Left hindlimb (tissue), 1 donor: ENCODE results near the gene PLXNC1.

ENCODE experiments used
- DNase-seq: peaks from one replicate; pipeline ENCODE4 v3.0.0-alpha.2; 2018

The PLXNC1 gene

DNA sequence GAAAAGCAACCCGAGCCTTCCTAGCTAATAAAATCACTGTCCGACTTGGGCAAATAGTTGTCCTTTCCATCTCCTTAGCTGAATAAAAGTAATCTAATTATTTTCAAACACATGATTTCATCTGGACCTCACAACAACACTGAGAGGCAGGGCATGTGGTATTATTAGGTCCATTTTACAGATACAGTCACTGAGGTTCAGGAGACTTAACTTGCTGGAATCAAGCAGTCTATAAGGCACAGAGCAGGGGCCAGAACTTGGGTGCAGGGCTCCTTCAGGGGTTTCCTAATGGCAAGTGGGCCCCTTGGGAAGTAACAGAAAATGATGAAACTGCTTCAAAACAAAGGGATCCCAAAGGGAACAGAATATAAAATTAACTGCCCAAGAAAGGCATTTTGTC is 15.5 kb downstream of the PLXNC1 start:
- no peak for DNase-seq

DNA sequence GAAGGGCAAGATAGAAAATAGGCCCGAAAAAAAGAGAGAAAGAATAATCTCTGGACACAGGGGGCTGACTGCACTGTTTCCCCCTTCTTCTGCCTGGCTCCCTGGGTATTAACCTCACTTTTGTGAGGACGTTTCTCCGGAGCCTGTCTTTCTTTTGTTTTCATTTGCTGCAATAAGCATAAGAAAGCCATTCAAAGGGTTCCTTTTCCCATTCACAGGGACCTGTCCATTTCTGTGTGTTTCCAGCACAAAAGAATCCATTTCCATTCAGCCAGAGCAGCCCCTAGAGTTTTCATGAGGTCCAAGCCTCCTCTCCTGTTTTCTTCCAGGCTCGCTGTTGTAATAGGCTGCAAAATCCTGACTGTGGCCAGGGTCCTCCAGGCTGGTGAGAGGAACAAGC is 16.8 kb downstream of the PLXNC1 start:
- DNase-seq: no peak

DNA sequence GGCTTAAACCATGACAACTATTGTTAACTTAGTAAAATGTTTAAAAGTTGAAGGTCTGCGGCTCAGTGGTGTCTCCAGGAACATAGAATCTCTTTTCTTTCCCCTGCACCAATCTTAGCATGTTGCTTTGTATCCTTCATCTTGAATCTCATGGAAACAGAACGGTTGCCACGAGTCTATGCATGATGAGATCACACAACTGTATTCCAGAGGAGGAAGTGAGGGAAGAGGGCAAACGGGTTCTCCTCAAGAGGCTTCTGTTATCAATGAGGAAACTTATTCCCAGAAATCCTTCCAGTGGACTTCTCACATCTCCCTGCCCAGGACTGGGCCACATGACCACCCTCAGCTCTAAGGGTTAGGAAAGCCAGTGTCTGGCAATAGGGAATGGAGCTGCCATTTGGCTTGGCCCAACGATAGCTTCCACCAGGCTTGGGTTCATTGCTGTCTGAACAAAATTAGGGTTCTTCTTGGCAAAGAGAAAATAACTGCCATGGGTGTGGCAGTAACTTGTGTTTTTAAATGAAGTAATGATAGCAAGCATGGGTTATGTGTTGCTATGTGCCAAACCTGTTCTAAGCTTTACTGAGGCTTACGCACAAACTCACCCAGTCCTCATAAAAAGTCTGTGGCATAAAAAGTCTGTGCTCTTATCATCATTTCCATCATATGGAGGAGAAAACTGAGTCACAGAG is 17.4 kb downstream of the PLXNC1 start:
- no peak for DNase-seq

DNA sequence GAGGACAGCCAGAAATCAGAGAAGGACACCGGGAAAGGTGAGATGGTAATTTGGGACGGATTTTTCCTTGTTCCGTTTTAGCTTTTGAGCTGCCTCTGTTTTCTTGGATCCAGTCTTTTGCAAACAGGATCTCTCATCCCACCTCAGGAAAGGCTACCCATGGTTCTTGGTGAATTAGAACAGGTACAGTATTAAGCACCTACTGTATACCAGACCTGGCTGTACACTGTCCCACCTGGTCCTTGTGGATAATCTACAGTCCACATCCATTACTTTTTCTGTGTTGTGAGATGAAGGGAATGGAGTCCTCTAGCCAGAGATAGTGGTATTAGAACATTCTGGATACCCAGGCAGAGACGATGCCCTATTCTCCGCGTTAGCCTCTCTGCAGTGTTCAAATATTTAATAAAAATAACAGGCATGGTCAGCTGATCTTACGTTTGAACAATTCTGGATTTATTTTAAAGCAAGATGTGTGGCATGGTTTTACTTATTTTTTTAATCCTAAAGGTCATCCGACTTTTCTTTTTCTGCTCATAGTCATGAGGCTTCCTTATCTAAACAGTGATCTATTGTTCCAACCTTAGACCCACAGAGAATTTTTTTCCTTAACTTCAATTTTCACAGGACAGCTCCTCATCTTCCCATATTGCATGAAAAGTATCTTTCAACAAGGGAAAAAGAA is 18.8 kb downstream of the PLXNC1 start:
- DNase-seq: no peak

DNA sequence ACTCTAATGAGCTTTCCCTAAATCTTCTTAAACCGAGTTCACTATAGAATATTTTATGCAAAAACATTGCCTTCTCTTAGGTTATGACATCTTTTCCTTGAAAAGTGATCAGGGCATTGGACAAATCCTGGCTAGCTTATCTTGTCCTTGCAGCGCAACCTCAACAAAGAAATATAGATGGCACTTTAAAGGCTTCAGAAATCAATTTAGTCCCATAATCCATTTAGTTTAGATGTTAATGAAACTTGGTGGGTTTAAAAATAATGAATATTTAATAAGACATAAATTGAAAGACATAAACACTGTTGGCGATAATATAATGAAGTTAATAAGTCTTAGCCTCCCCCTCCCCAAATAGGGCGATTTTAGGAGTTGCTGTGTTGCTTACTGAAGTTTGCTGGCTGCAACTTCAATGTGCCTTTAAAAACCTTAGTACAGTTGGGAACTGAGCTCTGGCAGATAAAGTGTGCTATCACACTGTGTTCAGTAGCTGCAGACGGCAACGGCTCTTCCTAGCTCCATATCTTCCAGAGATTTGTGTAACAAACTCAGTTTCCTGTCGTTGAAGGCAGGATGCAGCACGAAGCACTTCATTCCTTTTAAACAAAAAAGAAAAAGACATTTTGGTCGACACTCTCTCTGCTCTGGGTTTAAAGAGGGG is 19.5 kb downstream of the PLXNC1 start:
- DNase-seq: no peak

DNA sequence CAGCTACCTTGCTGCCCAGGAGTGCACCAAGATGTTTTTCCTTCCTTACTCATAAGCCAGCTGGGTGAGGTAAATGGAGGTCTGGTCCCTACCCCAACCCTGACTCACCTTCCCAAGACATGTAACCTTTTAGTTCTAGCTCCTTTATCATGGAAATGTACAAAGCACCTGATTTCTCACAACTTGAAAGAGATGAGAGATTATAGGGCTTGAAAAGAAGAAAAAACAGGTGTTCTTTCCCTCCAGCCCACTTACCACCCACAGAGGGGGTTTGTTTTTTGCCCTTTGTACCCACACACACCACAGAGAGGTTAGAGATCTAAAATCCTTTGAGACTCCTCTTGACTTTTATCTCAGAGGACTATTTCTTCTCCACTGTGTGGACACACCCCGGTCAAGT is 21.1 kb downstream of the PLXNC1 start:
- no peak for DNase-seq

DNA sequence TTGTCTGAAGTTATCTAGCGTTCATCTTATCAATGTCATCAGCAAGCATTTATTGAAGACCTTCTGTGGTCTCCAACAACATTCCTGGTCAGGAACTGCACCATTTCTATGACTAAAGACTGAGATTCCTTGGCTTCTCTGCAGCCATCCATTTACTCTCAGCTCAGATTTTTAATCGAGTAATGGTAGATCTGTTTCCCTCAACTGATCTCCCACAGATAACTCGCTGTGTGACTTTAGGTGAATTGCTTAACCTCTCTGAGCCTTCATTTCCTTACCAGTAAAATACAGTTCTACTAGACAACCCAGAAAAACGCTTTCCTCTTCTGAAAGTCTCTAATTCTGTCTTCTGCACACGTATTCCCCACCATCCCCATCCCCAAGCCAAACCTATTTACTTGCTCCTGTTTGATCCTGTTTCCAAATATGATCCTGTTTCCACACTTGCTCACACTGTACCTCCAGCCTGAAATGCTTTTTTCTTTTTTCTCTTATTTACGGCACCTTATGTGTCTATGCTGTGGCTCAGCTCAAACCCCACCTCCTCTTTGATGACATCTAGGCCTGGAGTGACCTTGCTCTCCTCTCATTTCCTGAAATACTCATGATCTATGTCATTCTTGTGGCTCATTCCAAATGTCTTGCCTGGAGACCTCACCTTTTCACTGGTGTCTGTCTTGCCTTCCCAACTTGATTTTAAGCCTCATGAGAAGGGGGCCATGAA is 21.8 kb downstream of the PLXNC1 start:
- DNase-seq: no peak

DNA sequence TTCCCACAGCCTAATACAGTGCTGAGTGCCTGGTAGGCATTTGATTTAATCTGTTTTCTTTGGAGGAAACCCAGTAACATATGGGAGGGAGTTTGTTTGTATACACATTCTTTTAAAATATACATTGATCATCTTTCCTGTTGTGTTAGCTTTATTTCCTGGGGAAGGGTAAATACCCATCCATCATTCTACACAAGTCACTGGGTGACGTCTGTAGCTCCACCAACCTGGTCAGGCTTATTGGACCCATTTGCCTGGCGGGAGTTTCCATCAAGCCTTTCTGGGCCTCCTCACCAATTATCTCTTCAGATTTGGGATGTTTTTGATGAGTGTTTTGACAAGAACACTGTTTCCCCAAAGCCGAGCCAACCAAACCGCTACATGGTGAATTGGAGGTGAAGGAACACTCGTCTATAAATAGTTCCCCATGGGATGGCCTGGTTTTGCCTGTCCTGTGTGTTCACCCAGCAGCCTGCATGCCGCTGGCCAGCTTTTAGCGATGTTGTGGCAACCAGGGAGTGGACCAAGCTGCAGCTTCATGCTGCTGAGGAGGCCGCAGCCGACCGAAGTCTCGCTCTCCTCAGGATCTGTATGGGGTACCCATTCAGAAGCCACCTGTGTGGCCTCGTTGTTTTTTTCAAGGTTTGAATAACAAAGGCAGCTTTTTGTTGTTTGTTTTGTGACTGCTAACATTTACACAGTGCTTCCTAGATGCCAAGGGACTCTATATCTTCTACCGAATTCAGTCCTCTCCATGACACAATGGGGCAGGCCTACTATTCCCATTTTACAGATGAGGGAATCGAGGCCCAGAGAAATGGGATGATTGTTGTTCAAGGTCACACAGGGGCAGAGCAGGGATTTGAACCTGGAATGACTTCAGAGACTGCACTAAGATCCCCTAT is 22.6 kb downstream of the PLXNC1 start:
- DNase-seq: no peak

DNA sequence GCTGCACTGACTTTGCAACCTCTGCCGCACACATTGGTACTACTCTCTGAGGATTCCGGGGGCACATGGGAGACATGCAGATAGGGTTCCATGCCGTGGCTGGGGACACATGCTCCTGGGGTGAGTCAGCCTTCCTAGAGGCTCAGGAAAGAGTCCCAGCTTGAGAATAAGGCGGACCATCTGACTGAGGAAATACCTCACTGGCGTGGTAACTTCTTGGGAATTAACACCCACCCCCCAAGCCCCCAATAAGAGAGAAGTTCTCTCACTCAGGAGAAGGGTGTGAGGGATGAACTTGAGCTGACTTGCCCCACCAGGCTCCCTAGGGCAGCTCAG is 23.2 kb downstream of the PLXNC1 start:
- DNase-seq: no peak

DNA sequence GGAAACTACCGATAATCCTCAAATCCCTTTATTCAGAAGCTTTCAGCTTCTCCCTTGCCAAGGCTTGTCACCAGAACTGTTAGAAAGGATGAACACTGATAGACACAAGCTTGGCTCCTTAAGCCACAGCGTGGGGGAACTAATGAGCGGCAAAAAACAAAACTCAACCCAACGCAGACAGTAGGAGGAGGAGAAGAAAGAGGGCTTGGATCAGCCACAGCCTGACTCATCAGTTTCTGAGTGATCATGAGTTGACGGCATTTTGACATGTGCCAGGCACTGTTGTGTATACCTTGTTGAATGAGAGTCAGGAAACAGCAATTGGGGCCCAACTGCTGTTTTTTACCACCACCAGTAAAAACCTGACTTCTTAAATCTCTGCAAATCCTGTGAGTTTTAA is 23.7 kb downstream of the PLXNC1 start:
- DNase-seq: no peak

DNA sequence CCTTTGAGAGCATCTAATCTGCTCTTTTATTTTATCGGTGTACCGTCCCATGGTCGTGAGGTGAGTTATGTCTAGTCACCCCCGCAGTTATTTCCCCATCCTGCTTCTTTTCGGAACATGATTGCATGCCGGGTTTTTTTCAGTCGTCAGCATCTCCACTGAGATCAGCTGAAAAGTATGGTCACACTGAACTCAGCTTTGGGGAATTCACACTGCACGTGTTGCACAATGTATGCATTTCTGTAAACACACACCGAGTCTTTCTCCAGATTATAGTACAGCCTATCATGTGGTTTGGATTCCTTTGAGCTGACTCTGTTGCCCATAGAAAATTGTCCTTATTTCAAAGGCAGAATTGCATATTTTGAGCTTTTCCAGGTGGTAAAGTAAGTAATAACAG is 24.6 kb downstream of the PLXNC1 start:
- DNase-seq: no peak

DNA sequence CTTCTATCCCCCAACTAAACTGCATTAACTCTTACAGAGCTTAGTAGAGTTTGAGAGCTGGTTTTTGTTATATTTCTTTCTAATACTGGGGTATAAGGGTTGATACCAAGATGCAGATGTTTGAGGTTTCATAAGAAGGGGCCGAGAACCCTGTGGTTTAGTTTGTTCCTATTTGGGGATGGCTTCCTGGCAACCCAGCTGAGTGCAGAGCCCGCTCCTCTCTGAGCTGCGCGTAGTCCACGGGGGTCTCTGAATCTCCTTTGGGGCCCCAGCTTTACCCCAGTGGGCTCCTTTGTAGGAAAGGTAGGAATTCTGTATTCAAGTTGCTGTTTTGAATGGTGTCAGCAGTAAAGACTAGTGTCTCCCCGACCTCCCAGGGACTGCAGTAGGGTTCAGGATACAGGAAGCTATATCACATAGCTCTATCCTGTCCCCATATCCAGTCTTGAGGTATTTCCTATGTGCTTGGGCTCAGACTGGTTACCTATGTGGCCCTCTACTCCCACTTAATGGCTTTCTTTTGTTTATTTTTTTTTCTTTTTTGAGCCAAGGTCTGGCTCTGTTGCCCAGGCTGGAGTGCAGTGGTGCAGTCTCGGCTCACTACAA is 25.4 kb downstream of the PLXNC1 start:
- DNase-seq: no peak

DNA sequence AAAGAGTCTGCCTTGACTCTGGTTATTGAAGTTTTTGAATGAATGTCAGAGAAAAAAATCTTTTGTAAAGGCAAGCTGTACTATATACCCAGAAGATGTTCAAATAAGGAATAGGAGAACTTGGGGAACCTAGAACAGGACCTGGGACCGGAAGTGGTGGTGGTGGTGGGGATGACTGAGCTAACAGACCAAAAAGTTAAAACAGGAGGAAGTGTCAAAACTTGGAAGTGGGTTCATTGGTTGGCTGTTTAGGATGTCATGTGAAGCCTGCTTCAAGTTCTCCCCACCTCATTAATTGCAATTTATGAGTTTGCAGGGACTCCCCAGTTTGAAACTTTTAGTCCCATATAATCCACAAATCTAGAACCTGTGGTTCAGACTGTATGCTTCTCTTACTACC is 26.2 kb downstream of the PLXNC1 start:
- no peak for DNase-seq

DNA sequence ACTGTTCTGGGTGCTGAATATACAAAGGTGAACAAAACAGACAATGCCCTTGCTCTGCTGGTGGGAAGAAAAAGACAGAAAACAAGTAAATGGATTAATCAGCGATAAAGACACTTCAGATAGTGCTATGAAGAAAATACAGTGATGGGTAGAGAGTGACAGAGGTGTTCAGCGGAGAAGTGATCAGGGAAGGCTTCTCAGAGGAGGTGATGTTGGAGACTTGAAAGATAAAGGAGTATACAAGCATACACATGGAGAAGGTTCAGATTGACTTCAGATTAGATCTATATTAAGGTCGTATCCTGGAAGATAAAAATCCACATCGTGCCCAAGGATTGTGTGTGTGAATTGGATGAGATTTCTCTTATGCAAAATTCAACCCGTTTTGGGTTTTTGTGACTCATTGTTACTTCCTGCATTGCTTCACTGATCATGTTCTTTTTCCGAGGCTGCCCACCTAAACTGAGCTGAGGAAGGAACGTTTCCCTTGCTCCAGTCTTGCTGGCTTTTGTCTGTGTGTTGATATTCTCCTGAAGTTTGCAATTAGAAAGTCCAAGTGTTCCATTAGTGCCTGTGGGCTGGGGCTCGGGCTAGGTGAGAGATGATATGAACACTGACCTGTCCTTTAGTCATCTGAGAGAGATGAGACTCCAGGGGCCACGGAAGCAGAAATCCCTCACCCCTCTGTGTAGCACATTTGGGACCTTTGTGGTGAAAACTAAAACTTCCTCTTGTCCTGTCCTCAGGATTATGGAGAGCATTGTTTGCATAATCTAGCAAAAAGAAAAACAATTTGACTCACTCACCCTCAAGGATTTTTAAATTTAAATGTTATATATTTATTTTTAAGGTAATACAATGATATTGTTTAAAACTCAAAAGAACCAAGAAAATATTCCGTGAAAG is 27.6 kb downstream of the PLXNC1 start:
- no peak for DNase-seq

DNA sequence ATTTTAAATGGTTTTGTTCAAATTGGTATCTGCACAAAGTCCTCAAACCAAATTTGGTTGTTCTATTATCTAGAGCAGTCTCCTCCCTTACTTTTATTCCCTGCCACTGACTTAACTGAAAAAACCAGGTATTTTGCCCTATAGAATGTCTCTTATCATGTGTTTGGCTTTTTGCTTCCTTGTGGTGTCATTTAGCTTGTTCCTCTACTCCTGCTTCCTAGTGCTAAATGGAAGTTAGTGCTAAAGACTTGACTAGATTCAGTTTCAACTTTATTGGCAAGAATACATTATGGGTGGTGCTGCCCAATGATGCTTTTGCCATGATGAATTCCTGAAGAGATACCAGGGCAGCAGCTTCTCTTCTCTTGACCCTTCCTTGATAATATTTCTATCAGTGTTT is 29.7 kb downstream of the PLXNC1 start:
- DNase-seq: no peak

DNA sequence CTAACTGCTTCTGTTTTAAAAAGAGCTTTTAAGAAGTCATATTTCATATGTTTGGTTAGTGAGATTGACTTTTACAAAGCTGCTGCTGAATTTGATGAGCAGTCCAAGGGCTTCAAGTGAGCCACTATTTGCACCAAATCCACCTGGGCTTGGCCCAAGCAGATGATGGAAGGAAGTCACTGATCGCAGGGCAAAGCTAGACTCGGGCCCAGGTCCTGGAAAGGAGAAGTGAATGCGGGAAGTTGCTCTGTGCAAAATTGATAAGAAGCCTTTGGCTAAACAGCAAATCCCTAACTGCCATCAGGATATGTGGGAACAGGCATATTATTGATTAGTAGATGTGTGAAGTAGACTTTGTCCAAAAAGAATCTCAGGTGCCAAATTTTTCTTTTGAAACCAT is 30.5 kb downstream of the PLXNC1 start:
- no peak for DNase-seq

DNA sequence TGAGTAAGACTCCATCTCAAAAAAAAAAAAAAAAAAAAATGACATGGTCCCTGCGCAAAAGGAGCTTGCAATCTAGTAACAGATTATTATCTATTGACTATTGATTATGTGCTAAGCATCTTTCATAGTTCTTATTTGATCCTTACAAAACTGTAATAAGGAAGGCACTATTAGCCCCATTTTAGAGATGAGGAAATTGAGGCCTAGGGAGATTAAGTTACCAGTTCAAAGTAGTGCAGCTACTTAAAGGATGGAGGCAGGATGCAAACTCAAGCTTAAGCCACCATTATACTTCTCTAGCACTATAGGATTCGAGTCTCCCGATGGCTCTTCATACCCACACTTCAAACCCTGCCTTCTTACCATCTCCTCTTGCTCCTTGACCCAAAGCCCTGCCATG is 31.3 kb downstream of the PLXNC1 start:
- DNase-seq: no peak

DNA sequence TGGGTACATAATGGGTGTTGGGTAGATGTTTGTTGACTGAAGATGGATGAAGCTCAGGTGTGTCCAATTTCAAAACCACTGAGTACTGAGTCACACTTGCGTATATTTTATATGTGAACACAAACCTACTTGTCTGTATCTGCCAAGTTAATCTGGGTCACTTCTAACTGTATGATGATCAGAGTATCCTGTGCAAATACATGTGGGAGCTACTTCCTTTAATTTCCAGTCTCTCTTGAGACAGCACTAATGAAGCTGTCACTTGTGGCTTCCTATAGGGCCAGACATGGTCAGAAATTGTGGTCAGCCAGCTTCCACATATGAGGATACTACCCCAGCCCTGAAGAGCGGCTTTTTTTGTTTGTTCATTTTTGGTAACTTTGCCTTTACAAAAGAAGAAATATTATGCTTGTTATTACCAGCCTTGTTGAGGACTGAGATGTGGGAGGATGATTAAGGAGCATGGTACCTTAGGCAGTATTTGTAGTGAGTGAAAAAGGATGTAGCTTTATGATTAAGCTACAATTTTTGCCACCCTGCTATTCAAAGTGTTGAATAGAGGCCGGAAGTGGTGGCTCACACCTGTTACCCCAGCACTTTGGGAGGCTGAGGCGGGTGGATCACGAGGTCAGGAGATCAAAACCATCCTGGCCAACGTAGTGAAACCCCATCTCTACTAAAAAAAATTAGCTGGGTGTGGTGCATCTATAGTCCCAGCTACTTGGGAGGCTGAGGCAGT is 32.4 kb downstream of the PLXNC1 start:
- no peak for DNase-seq

DNA sequence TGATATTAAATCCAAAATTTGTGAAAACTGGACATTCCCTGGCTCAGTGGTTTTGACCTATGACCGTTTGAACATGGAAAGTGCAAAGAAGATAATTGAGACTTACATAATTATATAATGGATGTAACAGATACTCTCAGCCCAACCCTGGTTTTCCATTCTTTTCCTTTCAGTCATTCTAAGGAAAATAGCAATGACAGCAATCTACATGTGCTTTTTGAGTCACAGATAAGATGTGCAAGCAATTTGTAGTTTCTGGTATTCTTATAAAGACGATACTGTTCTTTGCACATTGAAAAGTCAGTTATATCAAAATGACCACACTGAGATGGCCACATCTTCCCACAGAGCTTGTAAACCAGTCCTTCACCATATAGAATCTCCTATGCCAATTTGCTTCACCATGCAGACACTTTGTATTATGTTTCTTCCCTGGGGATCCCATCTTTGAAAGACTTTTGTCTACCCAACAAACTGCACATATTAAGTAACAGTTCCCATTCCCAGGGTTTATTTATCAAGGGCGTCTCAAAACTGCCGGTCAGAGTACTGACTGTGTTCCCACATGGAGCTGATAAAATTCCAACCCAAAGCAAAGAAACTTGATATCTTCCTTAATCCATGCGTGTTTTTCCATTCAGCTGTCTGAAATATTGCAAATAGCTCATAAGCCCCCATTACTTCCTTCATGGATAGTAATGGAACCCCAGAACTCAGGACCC is 34.8 kb downstream of the PLXNC1 start:
- no peak for DNase-seq
